IPS-20b (cell line): ENCODE measurements around the gene CITED4.

Experiments used
- H3K27ac ChIP-seq: one replicate; pipeline ENCODE4 v1.5.1; 2013; ENCODE audit warnings: low read length
- H3K27me3 ChIP-seq: 2 replicates; pipeline ENCODE4 v1.6.1; 2013; ENCODE audit warnings: mild to moderate bottlenecking, low read length, inconsistent platforms; ENCODE audit not compliant: insufficient read depth
- H3K36me3 ChIP-seq: 2 replicates; pipeline ENCODE4 v1.6.1; 2013; ENCODE audit warnings: low read depth, mild to moderate bottlenecking, inconsistent platforms, low read length, moderate library complexity; ENCODE audit not compliant: insufficient read depth
- H3K4me1 ChIP-seq: 2 replicates; pipeline ENCODE4 v1.6.1; 2013; ENCODE audit warnings: mild to moderate bottlenecking, control low read depth, inconsistent platforms, low read length, moderate library complexity; ENCODE audit not compliant: insufficient read depth
- H3K4me3 ChIP-seq: 2 replicates; pipeline ENCODE4 v1.5.1; 2013; ENCODE audit warnings: mild to moderate bottlenecking, low read length, inconsistent platforms
- H3K9ac ChIP-seq: 2 replicates; pipeline ENCODE4 v1.6.1; 2013; ENCODE audit warnings: low read depth, mild to moderate bottlenecking, inconsistent platforms, low read length, moderate library complexity
- H3K9me3 ChIP-seq: 2 replicates; pipeline ENCODE4 v1.6.1; 2013; ENCODE audit warnings: mild to moderate bottlenecking, low read depth, low read length, inconsistent platforms; ENCODE audit not compliant: insufficient read depth

The CITED4 gene

DNA sequence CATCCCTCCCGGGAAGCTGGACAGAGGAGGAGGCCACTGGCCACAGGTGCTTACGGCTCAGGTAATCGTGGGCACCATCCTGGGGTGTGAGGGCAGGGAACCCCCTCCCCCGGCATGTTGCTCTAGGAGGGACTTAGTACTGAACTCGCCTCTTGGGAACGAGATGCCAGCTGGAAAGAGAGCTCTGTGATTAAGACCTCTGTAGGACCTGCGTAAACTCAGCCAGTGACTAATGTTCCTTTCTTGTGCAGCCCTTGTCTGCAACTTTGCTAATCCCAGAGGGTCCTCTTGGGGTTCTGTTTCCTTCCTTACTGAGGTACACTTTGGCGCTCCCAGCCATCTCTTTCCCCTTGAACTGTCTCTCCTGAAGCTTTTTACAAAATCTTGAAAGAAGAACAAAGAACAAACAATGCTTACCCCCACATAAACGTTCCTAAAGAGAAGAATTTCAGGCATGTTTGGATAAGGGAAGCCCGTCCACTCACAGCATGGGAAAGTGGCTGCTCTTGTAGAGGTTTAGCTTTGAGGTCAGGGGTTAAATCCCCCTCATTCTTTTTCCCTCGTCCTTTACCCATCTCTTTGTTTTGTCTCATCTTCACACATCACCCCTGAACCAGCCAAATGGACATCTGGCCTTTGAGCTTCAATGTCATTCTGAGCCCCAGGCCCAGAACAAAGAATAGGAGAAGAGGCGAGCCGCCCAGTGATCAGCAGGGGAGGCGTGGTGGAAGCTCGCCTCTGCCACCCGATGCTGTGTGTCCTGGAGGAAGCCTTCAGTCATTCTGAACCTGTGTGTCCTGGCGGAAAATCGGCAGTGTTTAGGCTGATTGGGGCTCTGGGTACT is 37.4 kb downstream of the CITED4 start:
- Histone ChIP-seq H3K27me3 (no peaks in the 10 kb centered on the region), H3K4me1 (peaks cover 12% of the 10 kb centered on the region; the same call in 1 of the 2 replicates), H3K9ac (peak overlapping the region; percentile 9), H3K9me3 (no peaks in the 10 kb centered on the region), H3K36me3 (no peaks in the 10 kb centered on the region), H3K27ac (no peak overlapping the region), H3K4me3 (no peak overlapping the region)

DNA sequence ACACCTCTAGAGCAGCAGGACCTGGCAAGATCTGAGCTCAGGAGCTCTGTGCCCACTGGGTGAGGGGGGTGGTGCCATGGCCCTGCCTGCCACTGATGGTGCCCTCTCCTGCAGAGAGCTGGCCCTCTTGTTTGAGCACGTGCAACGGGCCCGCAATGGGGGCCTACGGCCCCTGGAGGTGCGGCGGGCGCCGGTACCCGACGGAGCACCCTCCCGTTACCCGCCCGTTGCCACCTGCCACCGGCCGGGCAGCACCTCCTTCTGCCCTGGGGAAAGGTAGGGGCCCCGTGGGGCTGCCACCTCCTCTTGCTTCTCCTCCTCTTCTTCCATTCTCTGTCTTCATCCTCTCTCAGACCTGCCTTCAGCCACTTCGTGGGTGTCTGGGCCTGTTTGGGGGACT is 38.2 kb downstream of the CITED4 start:
- H3K27ac ChIP-seq, result no peak overlapping the region

DNA sequence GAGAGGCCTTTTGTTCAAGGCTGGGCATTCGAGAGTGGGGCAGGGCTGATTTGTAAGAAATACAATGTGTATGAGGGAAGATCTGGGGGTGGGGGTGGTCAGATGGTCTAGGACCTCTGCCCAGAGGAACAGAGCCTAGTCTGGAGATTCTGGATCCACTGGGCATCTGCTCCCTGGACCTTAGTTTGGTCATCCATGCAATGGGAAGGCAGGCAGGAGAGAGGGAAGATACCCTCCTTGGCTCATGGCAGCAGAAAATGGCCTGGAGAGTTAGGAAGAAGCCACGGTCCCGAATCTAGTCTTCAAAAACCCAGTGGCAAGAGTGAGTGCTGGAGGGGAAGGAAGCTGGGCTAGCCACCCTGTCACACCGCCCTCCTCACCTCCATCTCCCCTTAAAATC is 38.8 kb downstream of the CITED4 start:
- Histone ChIP-seq H3K36me3 (no peaks in the 10 kb centered on the region), H3K4me3 (no peak overlapping the region), H3K27ac (no peak overlapping the region), H3K9ac (no peak overlapping the region), H3K9me3 (no peaks in the 10 kb centered on the region), H3K27me3 (peaks cover 5% of the 10 kb centered on the region; the same call in 1 of the 2 replicates), H3K4me1 (peaks cover 12% of the 10 kb centered on the region; the same call in 1 of the 2 replicates)

More for the DNA sequence above, 38.2 kb downstream of the CITED4 start:
- no peaks in the 10 kb centered on the region for H3K9me3 ChIP-seq
- H3K27me3 ChIP-seq, result peaks cover 5% of the 10 kb centered on the region; the same call in 1 of the 2 replicates
- H3K9ac ChIP-seq, result no peak overlapping the region
- H3K36me3 ChIP-seq, result no peaks in the 10 kb centered on the region
- H3K4me1 ChIP-seq, result peaks cover 12% of the 10 kb centered on the region; the same call in 1 of the 2 replicates
- no peak overlapping the region for H3K4me3 ChIP-seq

DNA sequence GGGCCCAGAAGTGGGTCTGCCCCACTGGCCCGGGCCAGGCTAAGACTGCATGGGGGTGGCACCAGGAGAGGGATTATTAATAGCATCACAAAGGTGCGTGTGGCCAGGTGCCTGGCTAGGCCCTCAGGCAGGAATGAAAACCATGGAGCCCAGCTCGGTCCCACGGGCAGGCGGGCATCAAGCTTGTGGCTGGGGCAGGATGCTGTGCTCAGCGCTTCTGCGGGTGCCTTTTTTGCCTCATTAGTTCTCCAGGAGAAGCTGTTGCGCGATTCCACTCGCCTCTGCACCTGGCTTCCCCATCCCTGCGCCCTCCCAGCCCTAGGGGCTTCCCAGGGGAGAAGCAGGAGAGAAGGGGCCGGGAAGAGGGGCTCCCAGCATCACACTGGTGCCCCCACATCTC is 39.3 kb downstream of the CITED4 start:
- Histone ChIP-seq H3K4me1 (peaks cover 12% of the 10 kb centered on the region; the same call in 1 of the 2 replicates), H3K4me3 (no peak overlapping the region), H3K27ac (no peak overlapping the region), H3K9ac (no peak overlapping the region), H3K9me3 (no peaks in the 10 kb centered on the region), H3K27me3 (peaks cover 10% of the 10 kb centered on the region), H3K36me3 (no peaks in the 10 kb centered on the region)

DNA sequence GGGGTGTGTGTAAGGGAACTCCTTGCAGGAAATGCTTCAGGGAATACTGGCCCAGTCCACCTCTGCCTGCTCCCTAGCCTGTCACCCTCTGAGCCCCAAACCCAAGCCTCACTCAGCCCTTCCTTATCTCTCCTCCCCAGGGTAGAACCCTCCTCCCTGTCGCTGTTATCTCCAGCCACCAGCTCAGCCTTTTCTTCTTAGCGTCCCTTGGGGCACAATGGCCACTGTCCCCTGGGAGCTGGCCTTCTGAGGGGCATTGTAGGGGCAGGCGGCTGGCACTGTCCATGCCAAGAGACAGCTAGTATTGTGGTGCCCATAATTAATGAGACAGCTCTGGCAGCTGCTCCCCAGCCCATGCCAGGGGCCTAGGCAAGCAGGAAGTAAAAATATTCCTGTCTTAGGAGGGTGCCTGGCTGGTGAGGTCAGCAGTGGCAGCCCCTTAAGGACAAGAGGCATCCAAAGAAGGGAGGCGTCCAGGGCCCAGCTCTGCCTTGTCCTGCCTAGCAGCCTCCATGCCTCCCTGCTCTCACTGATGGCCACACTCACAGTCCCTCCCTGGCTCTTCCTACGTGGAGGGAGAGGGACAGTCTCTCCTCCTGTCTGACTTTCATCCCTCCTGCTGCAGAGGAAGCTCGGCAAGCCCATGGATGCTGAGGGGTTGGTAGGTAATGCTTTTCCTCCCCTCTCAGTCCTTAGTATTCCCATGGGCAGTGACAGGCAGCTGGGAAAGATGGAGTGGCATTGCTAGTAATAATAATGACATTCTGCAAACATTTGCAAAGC is 41.1 kb downstream of the CITED4 start:
- H3K27me3 ChIP-seq, result peaks cover 28% of the 10 kb centered on the region
- no peaks in the 10 kb centered on the region for H3K9me3 ChIP-seq
- H3K27ac ChIP-seq, result no peak overlapping the region
- H3K9ac ChIP-seq, result no peak overlapping the region
- no peaks in the 10 kb centered on the region for H3K36me3 ChIP-seq
- peaks cover 15% of the 10 kb centered on the region; the same call in 1 of the 2 replicates for H3K4me1 ChIP-seq
- H3K4me3 ChIP-seq, result no peak overlapping the region

DNA sequence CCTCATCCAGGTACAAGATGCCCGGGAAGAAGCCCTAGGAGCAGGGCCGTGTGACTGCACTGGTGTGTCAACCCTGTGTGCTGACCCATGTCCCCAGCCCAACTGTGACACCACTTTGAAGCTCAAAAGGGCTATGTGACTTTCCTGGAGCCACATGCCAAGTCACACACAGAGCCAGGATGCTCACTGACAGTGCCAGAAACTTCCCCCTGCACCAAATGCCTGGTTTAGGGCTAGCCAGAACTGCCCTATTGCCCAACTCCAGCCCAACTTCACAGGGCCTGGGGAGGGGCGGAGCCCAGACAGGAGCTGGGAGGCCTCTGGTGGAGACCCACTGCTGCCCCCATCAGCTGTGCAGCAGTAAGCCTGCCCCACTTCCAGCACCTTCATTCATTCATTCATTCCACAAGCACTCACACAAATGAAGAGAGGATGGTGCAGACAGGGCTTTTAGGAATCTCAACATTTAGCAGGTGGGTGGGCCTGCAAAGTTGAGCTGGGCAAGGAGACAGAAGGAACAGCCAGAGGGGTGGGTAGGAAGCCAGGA is 41.8 kb downstream of the CITED4 start:
- no peak overlapping the region for H3K27ac ChIP-seq
- no peak overlapping the region for H3K9ac ChIP-seq
- H3K4me1 ChIP-seq, result peaks cover 11% of the 10 kb centered on the region; the same call in 1 of the 2 replicates

DNA sequence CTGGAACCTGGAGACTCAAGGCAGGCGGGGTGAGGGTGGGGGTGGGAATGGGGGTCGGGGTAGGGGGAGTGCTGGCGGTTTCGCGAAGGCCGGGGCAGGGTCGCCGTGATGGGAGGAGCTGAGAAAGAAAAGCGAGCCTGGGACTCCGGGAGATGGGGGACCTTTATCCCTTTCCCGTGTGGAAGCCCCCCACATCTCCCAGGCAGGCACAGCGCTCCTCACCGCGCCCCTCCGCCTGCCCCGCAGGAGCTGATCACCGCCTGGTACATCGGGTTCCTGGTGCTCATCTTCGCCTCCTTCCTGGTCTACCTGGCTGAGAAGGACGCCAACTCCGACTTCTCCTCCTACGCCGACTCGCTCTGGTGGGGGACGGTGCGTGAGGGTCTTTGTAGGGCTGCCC is 43.1 kb downstream of the CITED4 start:
- Histone ChIP-seq H3K27me3 (peaks cover 35% of the 10 kb centered on the region), H3K27ac (no peak overlapping the region), H3K4me3 (peak overlapping the region; percentile 79; the same call in 1 of the 2 replicates), H3K9me3 (no peaks in the 10 kb centered on the region), H3K4me1 (peaks cover 3% of the 10 kb centered on the region; the same call in 1 of the 2 replicates), H3K36me3 (no peaks in the 10 kb centered on the region), H3K9ac (no peak overlapping the region)

More for the DNA sequence above, 41.8 kb downstream of the CITED4 start:
- H3K9me3 ChIP-seq, result no peaks in the 10 kb centered on the region
- peaks cover 34% of the 10 kb centered on the region for H3K27me3 ChIP-seq
- no peak overlapping the region for H3K4me3 ChIP-seq
- H3K36me3 ChIP-seq, result no peaks in the 10 kb centered on the region

DNA sequence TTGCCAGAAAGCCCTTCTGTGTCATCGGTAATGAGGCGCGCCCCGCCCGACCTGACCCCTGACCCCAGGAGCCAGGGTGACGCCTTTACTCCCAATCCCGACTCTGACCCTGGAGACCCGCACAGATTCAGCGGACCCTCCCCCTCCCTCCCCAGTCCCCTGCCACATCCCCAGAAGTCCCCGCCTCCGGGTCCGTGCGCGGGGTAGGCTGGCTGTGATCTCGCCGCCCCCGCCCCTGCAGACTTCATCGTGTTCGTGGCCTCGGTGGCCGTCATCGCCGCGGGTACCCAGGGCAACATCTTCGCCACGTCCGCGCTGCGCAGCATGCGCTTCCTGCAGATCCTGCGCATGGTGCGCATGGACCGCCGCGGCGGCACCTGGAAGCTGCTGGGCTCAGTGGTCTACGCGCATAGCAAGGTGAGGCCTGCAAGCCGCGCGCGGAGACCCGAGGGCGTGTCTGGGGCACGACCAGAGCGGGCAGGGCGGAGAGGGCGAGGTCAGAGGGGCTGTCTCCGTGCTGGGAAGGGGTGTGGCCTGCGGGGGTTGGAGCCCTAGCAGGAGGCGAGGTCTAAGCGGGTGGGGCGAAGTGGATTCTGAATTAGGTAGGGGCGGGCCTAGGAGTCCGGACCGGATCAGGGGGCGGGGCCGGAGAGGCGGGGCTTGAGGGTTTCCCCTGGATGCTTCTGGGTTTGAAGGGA is 43.8 kb downstream of the CITED4 start:
- H3K36me3 ChIP-seq, result no peaks in the 10 kb centered on the region
- H3K9me3 ChIP-seq, result no peaks in the 10 kb centered on the region
- H3K4me1 ChIP-seq, result peaks cover 3% of the 10 kb centered on the region; the same call in 1 of the 2 replicates
- H3K4me3 ChIP-seq, result peak overlapping the region; percentile 79
- no peak overlapping the region for H3K9ac ChIP-seq
- H3K27ac ChIP-seq, result no peak overlapping the region
- H3K27me3 ChIP-seq, result peaks cover 35% of the 10 kb centered on the region

DNA sequence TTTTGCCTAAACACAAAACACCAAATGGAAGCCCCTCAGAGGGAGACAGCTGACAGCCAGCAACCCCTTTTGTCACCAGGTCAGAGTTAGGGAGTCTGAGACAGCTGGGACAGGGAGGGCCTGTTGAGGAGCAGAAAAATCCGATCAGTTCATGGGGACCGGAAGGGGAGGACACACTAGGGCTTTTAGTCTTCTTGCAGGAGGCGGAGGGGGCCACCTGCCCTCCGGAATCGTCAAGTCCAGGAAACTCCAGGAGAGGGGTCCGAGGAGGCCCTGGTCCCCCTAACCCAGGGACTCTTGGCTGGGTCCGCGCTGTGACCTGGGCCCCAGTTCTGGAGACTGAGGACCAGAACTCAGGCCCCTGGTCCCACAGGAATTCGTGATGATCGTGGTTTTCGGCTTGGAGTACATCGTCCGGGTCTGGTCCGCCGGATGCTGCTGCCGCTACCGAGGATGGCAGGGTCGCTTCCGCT is 44.3 kb downstream of the CITED4 start:
- Histone ChIP-seq H3K9ac (no peak overlapping the region), H3K36me3 (no peaks in the 10 kb centered on the region), H3K4me1 (peaks cover 3% of the 10 kb centered on the region; the same call in 1 of the 2 replicates), H3K27me3 (peaks cover 35% of the 10 kb centered on the region), H3K27ac (no peak overlapping the region), H3K9me3 (no peaks in the 10 kb centered on the region), H3K4me3 (peak overlapping the region; percentile 79)

DNA sequence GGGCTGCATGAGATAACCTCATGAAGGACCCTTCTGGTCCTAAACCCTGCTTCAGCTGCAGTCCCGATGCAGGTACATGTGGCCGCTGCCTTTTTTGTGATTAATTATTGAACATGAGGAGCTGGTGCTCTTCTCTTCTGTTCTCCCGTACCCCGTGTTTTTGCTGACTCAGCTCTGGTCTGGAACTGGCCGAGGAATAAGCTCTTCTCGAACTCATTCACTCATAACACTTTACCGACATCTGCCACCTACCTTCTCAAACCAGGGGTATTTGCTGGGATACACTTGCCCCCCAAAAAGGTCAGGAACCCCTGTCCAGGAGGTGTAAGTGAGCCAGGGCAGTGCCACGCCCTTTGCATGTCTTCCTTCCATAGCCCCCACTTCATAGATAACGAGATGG is 46.7 kb downstream of the CITED4 start:
- H3K9me3 ChIP-seq, result no peaks in the 10 kb centered on the region
- no peak overlapping the region for H3K9ac ChIP-seq
- peaks cover 35% of the 10 kb centered on the region for H3K27me3 ChIP-seq
- no peak overlapping the region for H3K27ac ChIP-seq
- H3K4me3 ChIP-seq, result no peak overlapping the region
- H3K4me1 ChIP-seq, result peaks cover 3% of the 10 kb centered on the region; the same call in 1 of the 2 replicates
- no peaks in the 10 kb centered on the region for H3K36me3 ChIP-seq
